HG02798 (cell line): Measurements from ENCODE around the gene PEMT.

ENCODE experiments used
- ATAC-seq: cut with Tn5 transposase; IDR thresholded peaks from one replicate; pipeline ENCODE4 v1.9.1; 2021; ENCODE audit warnings: mild to moderate bottlenecking; ENCODE audit not compliant: unreplicated experiment, poor library complexity

Gene PEMT

DNA sequence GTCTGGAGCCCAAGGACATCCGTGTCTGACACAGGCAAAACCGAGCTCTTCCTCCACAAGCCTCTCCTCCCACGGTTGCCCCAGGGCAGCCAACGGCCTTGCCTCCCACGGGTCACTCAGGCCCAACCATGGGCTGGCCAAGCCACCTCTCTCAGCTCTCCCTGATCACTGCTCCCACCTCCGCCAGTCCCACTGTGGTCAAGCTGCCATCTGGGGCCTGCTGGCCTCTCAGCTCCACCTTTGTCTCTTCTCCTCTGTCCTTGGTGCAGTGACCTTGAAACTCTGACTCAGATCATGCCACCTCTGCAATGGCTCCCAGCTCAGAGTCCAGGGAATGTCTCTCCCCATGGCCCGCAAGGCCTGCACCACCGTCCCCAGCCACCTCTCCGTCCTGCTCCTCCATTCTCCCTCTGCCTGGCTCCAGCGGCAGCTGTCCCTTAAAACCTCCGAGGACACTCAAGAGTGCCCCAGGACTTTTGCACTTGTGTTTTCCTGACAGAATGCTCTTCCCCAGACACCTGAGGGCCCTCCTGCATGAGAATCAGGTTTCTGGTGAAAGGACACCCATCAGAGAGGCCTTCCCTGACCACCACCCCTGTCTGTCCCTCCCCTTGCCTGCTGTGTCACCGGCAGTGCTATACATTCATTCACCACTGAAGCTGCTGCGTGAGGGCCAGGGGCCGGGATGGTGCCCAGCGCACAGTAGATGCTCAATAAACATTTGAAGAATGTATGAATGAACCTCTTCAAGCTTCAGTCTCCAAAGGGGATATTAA is 19.3 kb downstream of the PEMT start:
- ATAC-seq = no peak

DNA sequence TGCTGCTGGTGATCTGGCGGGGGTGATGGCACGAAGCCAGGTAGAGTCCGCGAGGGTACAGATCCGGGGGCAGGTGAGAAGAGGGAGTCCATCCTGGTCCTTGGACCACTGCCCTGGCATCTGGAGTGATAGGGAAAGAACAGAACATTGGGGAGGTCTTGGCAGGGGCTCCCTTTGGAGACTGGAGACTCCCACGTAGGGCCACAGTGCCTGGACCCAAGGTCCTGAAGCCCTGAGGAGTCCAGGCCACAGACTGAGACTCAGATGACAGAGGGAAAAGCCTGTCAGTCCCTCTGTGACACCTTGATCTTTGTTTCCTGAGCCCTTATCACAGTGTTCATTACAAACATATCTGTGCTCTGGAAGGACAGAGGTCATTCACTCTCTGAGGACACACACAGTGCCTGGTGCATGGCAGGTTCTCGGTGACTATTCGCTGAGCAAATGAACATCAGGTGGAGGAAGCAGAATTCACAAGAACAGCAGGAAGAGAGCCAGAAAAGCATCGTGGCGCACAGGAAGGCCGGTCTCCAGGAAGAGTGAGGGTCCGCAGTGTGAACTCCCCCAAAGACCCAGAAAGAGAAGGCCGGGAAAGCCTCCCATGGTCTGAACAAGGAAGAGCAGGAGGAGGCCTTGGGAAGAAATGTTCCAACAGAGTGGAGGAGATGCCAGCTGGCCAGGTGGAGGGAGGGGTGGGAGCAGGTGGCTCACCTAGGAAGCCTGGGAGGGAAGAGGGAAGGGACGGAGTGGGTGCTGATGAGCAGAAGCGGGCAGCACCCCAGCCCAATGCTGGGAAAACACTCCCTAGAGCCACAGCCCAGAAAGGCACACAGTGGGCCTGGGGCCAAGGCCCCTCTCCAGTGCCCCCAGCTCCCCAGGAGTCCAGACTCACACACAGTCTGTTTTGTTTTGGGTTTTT is 20.5 kb downstream of the PEMT start:
- ATAC-seq = no peak

DNA sequence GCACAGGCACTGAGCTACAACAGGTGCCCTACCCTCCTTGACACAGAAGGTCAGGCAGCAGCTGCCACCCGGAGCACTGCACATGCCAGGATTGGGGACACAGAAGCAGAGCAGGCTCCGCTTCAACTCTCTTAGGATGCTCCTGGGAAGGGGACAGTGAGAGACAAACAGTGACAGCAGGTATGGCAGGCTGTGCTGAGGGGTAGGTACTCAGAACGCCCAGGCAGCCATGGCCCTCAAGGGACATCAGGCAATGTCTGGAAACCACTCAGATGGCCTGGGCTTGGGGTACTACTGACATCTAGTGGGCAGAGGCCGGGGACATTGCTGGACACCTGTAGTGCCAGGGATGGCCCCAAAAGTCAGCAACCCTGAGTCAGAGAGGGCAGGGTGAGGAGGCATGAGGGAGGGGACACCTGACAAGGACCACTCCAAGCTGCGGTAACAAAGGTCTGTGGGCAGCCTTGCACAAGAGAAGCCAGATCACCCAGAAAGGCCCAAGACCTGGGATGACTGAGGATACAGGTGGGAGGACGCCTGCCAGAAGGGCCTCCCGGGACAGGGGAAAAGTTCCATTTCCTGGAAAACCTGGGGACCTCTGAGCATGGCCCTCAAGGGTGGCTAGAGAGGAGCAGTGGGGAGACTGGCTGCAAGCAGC is 21.2 kb downstream of the PEMT start:
- ATAC-seq = no peak

DNA sequence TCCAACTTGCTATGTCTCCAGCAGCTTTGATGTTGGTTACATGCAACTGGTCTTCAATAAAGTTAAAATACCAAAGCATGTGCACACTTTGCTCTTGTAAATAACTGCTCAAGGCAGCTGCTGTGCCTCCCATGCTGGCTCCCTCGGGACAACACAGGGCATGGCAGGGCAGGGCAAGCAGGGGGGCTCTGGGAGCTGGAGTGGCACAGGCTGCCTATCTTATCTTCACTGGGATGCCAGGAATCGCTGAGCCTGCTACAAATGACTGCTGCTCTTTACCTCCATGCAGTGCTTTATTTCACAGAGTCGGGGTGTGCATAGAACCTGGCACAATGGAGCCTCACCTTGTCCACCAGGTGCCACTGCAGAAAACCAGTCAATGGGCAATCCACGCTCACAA is 21.8 kb downstream of the PEMT start:
- no peak for ATAC-seq

DNA sequence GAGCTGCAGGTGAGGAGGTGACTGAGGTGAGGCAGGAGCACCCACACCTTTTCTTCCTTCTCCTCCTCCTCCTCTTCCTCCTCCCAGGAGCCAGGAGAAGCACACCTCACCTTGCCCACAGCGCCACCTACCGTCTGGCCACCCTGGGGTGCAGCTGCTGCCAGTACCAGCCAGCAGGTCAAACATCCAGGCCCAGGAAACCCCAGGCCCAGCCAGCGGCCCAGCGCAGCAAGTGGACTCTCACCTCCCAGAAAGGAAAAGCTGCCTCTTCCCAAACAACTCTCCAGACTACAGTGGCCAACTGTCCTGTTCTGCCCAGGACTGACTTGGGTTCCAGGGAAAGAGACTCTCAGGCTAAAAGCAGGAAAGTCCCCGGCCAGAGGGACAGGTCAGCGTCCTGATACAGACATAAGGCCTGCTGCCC is 22.7 kb downstream of the PEMT start:
- ATAC-seq = no peak

DNA sequence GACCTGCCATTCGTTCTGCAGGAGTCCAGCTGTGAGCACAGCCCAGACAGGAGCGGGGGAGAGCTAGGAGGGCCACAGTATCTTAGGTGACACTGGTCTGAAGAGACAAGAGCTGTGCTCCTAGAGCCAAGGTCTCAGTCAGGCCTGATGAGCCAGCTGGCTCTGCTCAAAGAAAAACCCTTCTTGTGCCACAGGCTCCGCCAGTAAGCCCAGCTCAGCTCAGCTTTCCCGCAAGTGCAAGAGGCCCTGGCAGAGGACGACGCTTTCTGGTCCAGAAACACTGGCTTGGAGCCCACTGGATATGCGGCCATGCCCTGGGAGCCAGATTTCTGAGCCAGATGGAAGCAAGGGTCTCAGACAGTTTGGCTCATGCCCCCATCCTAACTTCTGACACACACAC is 23.9 kb downstream of the PEMT start:
- ATAC-seq = no peak

DNA sequence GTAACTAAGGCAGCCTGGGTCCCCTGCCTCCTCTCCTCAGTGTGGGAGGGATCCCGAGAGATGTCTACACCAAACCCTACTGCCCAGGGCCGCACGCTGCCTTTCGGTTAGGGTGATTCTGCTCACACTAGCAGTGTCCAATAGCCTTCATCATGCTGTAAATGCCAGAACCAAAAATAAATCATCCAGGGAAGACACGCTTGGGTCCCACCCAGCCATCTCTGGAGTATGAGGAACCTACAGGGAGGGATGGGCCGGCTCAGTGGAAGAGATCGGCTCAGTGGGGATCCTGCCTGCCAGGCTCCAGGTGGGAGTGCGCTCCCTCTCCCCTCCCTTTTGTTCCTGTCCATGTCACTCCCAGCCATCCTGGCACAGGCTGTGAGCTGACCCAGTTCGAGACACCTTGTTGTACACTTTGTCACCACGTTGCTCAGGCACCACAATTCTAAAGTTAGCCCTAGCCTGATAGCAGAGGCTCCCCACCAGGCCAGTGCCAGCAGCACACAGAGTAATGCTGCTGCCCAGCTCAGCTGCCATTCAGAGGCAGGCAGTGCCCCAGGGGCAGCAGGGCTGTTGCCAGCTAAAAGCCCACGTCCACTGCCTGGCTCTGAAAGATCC is 24.5 kb downstream of the PEMT start:
- ATAC-seq = no peak

DNA sequence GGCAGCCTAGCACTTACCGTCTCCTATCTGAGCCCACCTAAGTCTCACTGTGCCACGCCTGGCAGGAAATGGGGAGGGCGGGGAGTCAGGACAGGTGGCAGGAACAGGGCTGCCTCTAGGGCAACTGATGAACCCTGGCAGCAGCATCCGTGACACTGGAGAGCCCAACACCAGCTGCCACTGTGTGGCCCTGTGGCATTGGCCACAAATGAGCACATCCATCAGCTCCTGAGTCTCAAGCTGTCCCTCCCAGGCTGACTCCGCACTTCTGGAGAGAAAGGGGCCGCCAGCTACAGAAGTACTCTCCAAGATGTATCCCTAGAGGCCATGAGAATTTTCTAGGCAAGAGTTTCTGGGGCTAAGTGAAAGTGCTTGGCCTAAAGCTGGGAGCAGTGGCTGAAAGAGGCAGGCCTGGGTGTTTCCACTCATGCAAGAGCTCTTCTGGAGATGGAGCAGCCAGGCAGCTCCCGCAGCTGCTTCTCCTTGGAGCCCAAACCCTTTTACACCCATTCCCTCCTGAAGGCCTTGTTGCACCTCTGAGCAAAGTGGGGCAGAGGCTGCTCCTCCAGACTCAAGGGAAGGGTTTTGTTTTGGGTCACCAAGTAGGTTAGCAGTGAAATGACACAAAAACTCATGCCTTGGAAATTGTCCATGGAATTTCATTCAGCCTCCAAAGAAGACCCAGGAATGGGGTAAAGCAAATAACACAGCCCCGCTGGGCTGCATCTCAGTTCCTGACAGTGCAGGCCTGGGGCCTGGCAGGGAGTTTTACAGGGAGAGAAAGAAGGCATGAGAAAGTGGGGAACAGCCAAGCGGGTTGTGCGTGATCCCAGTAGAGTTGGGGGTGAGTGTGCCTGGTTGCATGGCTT is 25.8 kb downstream of the PEMT start:
- no peak for ATAC-seq

DNA sequence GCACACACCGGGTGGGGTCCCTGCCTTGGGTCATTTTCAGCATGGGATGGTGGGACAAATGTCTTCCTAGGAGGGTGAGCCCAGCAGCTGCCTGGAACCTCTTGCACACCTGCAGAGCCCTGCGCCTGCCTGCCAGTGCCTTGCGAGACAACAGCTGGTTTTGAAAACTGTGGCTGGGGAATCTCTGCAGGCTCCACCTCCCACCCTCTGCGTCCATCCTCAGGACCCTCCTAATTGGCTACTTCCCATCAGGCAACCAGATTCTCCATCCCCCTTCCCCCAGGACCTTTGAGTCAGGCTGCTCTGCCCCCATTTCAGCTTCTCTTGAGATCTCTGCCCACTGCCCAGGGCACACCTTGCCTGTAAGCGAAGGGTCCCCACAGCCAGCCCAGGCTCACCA is 26.6 kb downstream of the PEMT start:
- ATAC-seq = no peak

DNA sequence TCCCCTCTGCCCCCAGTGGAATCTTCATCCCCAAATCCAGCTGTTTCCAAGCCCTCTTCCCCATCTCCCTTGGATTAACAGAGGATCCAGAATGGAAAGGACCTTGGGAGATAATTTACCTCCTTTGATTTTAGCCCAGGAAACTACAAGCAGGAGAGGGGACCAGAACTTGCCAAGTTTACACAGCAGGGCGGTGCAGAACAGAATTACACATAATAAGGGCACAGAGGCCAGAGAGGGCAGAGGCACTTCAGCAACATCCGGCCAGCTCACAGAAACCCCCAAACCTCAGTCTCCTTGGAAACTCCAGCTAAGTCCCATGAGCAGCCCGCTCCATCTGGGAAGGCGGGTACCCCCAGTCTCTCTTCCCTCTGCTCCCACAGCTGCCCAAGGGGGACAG is 27.2 kb downstream of the PEMT start:
- ATAC-seq = no peak

DNA sequence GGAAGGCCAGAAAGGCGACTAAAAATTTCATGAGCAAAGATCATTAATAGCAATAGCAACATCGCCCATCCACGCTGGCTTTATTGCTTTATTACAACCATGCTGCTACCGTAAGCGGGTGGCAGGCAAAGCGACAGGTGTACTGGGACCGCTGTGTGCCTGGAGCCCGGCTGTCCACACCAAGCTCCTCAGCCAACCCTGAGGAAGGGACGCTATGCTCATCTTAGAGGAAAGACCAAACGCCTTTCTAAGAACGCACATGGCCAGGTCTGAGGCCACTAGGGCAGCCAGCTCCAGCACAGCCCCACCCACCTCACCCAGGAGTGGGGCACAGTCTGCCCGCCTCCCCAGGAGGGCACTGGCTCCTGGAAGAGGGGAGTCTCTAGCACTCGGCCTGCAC is 28.0 kb downstream of the PEMT start:
- ATAC-seq = no peak

DNA sequence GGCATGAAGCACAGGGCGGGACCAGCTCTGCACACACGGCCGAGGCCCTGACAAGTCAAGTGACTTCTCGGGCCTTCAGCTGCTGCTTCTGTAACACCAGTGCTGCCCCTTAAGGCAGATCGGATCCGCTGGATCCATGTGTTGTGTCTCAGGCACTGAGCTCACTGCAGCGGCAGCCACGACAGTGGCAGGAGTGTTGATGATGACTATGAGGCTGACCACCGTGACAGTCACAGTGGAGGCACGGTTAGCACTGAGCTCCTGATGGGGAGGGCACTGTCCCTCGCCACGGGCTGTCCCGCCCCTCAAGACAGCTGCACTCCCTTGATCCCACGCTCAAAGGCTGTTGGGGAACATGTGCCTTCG is 29.4 kb downstream of the PEMT start:
- no peak for ATAC-seq

DNA sequence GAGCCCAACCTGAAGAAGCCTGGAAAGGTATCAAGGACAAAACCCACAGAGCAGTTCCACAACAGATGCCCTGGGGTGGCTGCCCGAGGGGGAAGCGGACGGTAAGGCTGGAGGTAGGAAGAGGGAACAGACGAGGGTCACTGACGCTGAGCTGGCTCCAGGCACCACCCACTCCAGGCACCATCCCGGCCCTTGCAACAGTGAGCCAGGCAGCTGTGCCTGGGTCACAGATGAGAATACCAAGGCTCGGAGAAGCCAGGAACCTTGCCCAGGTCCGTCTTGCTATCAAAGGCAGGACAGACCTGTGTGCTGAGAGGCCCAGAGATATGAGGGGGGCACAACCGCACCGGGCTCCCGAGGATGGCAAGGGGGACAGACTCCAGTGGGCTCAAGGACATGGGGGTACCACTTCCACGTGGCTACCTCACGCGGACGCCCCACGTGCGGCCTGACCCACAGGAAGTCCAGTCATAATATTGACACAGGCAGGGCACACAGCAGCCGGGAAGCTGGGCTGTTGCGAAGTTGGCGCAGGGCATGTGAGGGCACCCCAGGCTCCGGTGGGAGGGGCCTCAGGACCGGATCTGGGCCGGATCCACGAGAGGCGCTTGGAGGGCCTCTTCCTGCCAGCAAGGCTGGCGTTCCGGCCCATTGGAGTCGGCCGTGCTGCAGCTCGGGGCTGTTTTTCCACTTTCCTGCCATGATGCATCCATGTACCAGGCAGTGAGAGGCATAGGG is 29.9 kb downstream of the PEMT start:
- ATAC-seq = no peak

DNA sequence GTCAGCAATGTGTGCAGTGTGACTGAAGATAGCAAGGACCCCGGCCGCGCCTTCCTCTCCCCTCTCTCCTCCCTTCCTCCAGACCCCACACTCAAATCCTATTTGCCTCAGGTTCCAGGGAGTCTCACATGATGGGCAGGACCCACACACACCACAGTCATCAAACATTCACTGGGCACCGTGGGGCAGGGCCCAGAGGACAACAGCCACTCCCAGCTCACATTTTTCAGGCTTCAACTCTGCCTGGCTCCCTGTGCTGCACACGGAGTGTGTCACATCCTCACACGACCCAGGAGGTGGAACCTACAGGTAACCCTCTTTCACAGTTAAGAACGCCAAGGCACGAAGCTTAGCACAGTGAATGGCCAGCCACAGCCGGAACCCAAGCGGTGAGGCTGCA is 30.5 kb downstream of the PEMT start:
- no peak for ATAC-seq

DNA sequence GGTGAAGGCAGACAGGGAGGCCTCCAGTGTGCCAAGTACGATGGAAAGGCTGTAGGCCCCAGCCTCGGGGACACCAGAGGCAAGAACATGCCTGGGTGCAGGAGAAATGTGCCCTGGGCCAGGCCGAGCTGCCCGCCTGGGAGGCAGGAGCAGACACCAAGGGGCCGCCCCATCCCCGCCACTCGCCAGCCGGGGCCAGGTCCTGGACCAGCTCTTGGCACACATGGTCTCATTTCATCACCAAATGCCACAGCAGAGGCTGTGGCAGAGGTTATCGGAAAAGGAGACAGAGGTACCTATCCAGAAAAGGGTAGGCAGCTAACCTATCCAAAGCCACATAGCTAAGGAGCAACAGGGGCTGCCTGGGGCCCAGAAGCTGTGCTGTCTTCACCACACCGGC is 31.3 kb downstream of the PEMT start:
- no peak for ATAC-seq

DNA sequence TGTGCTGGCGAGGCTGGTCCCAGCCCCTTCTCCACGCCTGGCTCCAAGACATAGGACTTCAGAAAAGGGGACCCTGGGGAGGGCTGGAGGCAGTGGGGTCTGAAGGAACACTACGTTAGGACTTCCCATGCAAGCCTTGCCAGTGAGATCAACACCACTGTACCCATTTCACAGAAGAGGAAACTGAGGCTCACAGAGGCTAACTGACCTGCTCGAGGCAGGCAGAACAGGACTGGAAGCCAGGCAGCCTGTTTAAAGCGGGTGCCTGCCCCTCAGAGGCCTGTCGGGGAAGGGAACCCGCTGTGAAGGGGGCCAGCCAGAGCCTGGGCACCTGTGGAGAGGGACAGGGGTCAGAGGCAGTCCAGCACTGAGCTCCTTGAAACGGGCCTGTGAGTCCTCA is 32.3 kb downstream of the PEMT start:
- no peak for ATAC-seq

DNA sequence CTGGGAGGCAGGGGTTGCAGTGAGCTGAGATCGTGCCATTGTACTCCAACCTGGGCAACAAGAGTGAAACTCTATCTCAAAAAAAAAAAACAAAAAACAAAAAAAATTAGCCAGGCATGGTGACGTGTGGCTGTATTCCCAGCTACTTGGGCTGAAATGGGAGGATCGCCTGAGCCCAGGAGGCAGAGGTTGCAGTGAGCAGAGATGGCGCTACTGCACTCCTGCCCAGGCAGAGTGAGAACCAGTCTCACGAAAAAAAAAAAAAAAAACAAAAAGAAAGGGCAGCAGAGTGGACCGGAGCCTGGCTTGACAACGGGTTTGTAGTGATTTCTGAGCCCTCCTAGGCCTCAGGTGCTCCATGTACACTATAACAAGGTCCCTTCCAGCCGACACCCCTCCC is 33.1 kb downstream of the PEMT start:
- ATAC-seq = no peak

DNA sequence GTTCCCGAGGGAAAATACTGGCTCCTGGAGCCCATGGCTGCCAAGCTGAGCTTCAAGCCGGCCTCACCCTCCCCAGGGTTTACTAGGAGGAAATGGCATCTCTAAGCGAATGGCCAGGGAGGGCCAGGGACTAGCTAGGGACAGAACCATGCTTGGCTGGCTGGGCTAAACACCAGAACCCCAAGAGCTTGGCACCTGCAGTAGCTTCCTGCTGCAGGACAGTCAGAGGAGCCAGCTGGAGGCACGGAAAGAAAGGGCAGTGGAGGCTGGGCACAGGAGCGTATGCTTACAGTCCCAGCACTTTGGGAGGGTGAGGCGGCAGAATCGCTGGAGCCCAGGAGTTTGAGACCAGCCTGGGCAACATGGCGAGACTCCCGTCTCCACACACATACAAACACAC is 33.7 kb downstream of the PEMT start:
- no peak for ATAC-seq

DNA sequence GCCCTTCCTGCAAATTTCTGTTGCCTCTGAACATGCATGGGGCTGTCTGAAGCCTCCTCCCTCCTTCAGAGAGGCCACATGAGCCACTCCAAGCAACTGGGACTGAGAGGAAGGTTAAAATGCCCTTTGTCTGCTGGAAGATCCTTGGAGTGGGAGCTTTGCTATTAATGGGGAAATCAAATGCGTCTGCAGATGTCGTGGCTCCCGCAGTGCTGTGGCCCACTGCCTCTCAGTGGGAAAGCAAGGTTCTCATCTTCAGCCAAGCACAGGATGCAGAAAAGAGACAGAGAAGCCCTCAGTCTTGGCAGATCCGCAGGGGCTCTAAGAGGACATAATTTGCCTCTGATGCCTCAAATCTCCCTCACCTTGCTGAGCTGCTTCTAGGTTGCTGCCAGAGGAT is 34.8 kb downstream of the PEMT start:
- ATAC-seq = no peak
